Glutamatergic neuron (in vitro differentiated cells): ENCODE results near the gene KIF6. TPM values are rescaled to one million over a fixed set of nuclear protein-coding genes. Genes with fewer than 3 reads are reported as not detected.

Experiments used
- DNase-seq: peaks from one replicate; pipeline ENCODE4 v3.0.0; 2022
- H3K27ac Mint-ChIP-seq: one replicate; pipeline ENCODE4 v1.8.0; 2020; ENCODE audit warnings: mild to moderate bottlenecking, mixed read lengths, inconsistent platforms; ENCODE audit not compliant: unreplicated experiment
- H3K27me3 Mint-ChIP-seq: one replicate; pipeline ENCODE4 v1.8.0; 2020; ENCODE audit warnings: mild to moderate bottlenecking, moderate library complexity, mixed read lengths, inconsistent platforms; ENCODE audit not compliant: unreplicated experiment
- H3K36me3 Mint-ChIP-seq: one replicate; pipeline ENCODE4 v1.8.0; 2020; ENCODE audit warnings: mild to moderate bottlenecking, mixed read lengths, inconsistent platforms; ENCODE audit not compliant: unreplicated experiment
- H3K4me1 Mint-ChIP-seq: one replicate; pipeline ENCODE4 v1.8.0; 2020; ENCODE audit warnings: mild to moderate bottlenecking, low read depth, mixed read lengths, inconsistent platforms; ENCODE audit not compliant: unreplicated experiment
- H3K4me3 Mint-ChIP-seq: one replicate; pipeline ENCODE4 v1.8.0; 2020; ENCODE audit warnings: mild to moderate bottlenecking, mixed read lengths, inconsistent platforms; ENCODE audit not compliant: unreplicated experiment
- H3K9me3 Mint-ChIP-seq: one replicate; pipeline ENCODE4 v1.8.0; 2020; ENCODE audit warnings: mild to moderate bottlenecking, moderate library complexity, mixed read lengths, inconsistent platforms; ENCODE audit not compliant: unreplicated experiment
- CTCF ChIP-seq: fragments of 200-600 bp; sonication (generic); IDR thresholded peaks from one replicate; pipeline ENCODE4 v1.5.0; 2021; ENCODE audit not compliant: partially characterized antibody, unreplicated experiment
- total RNA-seq: library from RNA; stranded (reverse); fragmentation: NEBNext Ultra II Directional; extraction: Animal tissue kit (Norgen Biotek cat#: 25700); gene quantifications from one replicate; pipeline ENCODE4 v1.2.1, GENCODE V29; 2021; ENCODE audit not compliant: unreplicated experiment

KIF6 gene
- total RNA-seq, 1 donor from 2014 or later = 1.1 TPM

DNA sequence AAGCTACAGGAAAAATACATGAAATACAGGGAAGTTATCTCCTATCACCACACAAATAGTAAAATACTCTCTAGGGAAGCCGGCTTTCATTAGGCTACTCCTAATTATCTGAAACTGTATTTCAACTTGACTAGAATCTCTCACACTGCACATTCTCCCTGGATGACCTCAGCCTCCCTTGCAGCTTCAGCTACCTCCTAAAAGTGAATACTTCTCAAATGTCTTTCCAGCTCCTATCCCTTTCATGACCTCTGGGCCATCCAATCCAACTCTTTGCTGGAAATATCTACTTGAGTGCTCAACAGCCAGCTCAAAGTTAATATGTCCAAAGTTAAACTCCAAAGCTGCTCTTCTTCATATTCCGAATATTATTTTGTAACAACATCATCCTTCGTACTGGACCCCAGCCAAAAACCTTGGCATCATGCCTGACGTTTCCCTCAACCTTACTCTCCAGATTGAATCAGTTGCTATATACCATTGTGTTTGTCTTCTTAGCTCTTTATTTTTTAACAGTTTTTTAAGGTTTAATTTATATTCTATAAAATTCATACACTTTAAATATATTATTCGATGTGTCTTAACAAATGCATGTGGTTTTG lies 29.4 kb upstream of the KIF6 start:
- Mint-ChIP-seq H3K27ac (no peak overlapping the region), H3K4me3 (no peak overlapping the region), H3K27me3 (no peaks in the 10 kb centered on the region), H3K4me1 (no peaks in the 10 kb centered on the region), H3K36me3 (no peaks in the 10 kb centered on the region), H3K9me3 (peaks cover 2% of the 10 kb centered on the region)
- DNase-seq = no peak
- no peak for TF ChIP-seq CTCF

GRCh38 chr6:39753725-39754045 lies 28.5 kb upstream of the KIF6 start:
- Mint-ChIP-seq H3K4me1 (no peaks in the 10 kb centered on the region), H3K27ac (no peak overlapping the region)

DNA sequence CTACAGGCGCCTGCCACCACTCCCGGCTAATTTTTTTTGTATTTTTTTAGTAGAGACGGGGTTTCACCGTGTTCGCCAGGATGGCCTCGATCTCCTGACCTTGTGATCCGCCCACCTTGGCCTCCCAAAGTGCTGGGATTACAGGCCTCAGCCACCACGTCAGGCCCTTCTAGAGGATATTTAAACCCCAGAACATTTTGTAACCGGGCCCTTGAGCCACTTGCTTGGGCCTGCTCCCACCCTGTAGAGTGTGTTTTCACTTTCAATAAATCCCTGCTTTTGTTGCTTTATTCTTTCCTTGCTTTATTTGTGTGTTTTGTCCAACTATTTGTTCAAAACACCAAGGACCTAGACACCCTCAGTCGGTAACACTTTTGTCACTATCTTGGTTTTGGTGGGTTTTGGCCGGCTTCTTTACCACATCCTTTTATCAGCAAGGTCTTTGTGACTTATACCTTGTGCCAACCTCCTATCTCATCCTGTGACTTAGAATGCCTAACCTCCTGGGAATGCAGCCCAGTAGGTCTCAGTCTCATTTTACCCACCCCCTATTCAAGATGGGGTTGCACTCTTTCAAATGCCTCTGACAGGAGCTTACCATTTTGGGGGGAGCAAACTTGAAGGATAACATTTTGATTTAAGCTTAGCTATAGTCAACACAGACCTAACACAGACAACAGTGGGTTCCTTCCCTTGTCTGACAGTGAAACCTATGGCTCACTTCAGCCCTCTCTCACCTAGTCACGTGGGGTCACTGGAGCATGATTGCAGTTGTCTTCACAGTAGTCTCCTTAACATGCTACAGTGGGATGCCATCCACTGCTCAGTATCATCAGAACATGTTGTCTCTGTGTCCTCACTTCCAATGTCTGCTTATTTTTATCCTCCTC lies 27.9 kb upstream of the KIF6 start:
- no peak overlapping the region for H3K27ac Mint-ChIP-seq
- no peaks in the 10 kb centered on the region for H3K27me3 Mint-ChIP-seq
- no peak overlapping the region for H3K4me3 Mint-ChIP-seq
- H3K36me3 Mint-ChIP-seq = no peaks in the 10 kb centered on the region
- H3K9me3 Mint-ChIP-seq = peaks cover 2% of the 10 kb centered on the region
- DNase-seq = no peak
- no peaks in the 10 kb centered on the region for H3K4me1 Mint-ChIP-seq
- TF ChIP-seq CTCF = no peak

More at GRCh38 chr6:39753725-39754045, 28.5 kb upstream of the KIF6 start:
- Mint-ChIP-seq H3K27me3 (no peaks in the 10 kb centered on the region), H3K9me3 (peaks cover 2% of the 10 kb centered on the region), H3K36me3 (no peaks in the 10 kb centered on the region), H3K4me3 (no peak overlapping the region)
- DNase-seq = no peak
- no peak for TF ChIP-seq CTCF

DNA sequence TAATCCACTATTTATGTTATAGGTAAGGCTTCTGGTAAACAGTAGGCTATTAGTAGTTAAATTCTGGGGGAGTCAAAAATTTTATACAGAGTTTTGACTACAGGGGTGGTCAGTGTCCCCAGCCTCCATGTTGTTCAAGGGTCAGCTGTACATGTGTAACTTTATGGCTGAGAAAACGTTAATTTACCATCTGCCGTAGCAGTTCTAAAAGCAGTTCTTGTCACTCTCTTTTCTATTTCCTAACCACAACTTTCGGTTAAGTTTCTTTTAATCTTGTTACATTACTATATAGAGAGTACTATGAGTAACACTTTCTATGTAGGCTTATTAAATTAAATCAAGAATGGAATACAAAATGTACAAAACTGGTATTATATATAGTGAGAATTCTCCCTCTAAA lies 21.6 kb upstream of the KIF6 start:
- no peak for TF ChIP-seq CTCF
- H3K36me3 Mint-ChIP-seq = no peaks in the 10 kb centered on the region
- H3K4me1 Mint-ChIP-seq = no peaks in the 10 kb centered on the region
- no peak for DNase-seq
- H3K4me3 Mint-ChIP-seq = no peak overlapping the region
- no peak overlapping the region for H3K27ac Mint-ChIP-seq
- H3K27me3 Mint-ChIP-seq = no peaks in the 10 kb centered on the region
- no peaks in the 10 kb centered on the region for H3K9me3 Mint-ChIP-seq

DNA sequence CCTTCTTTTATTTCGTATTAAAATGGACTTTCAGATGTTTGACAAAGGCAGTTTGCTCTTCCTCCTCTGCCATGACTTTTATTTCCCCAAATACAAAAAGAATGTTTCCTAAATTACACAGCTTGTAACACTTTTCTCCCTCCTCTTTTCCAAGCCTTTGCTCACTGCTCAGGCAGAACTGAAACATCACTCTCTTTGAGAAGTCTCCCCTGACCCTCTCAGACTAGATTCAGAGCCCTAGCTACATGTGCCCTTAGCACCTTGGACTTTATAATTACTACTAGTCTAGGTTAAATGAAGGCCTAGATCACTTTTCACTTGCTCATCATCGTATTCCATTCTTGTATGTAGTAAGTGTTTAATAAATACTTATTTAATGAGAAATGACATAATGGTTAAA lies 8.5 kb upstream of the KIF6 start:
- no peaks in the 10 kb centered on the region for H3K27me3 Mint-ChIP-seq
- H3K9me3 Mint-ChIP-seq = no peaks in the 10 kb centered on the region
- no peak for DNase-seq
- H3K36me3 Mint-ChIP-seq = no peaks in the 10 kb centered on the region
- H3K4me1 Mint-ChIP-seq = no peaks in the 10 kb centered on the region
- no peak overlapping the region for H3K4me3 Mint-ChIP-seq
- no peak overlapping the region for H3K27ac Mint-ChIP-seq
- TF ChIP-seq CTCF = no peak
